K562 (cell line): ENCODE results near the gene PSMD8. TPM values are rescaled to one million over a fixed set of nuclear protein-coding genes. Genes with fewer than 3 reads are reported as not detected.

Source experiments
- ATAC-seq: fragments of 200-7000 bp; cut with Tn5 transposase; 3 replicates; pipeline ENCODE4 v1.9.1; 2020; ENCODE audit warnings: moderate library complexity
- BruUV-seq: library from RNA; stranded (reverse); fragments of 400-500 nt; replicated peaks from 2 replicates; lab custom pipeline; 2021; lab: Mats Ljungman, UMichigan
- CTCF ChIA-PET: fragments of 300-600 bp; formaldehyde crosslinking; extraction: SDS; loops from one replicate; lab custom pipeline; 2021; ENCODE audit warnings: low intra/inter-chr PET ratio; lab: Yijun Ruan, JAX
- POLR2A ChIA-PET: fragments of 300-600, 350-650 bp; sonication (Branson Sonifier 250); formaldehyde crosslinking; extraction: SDS; loops from one replicate; lab custom pipeline; 2021; ENCODE audit warnings: antibody characterized with exemption, inconsistent platforms; lab: Yijun Ruan, JAX
- DNase-seq, 4 experiments: peaks; one replicate each; pipeline versions ENCODE4 v3.0.0 to v3.0.0-alpha.2; 2011 to 2018; ENCODE audit warnings: low spot score in 3 of 4, mixed read lengths in 3 of 4; ENCODE audit errors: extremely low read depth in 1 of 4
- FAIRE-seq: peaks from 2 replicates; lab custom pipeline; 2011; peaks lifted over from hg19 to GRCh38; lab: Jason Lieb, UNC
- H2AFZ ChIP-seq: 2 replicates; pipeline ENCODE4 v1.6.0; 2011; ENCODE audit warnings: low read depth, low read length, control low read depth, inconsistent platforms
- H3K27ac ChIP-seq: fragments of 200-600 bp; 3 replicates; pipeline ENCODE4 v1.8.0; 2011; ENCODE audit warnings: low read depth, mild to moderate bottlenecking, control low read depth, inconsistent platforms, low read length, moderate library complexity, mixed read lengths; ENCODE audit errors: extremely low read depth
- H3K27me3 ChIP-seq, 2 experiments: fragments of 300-600 bp in 1 of 2; 2 replicates in 1 of 2; 3 replicates in 1 of 2; pipeline versions ENCODE4 v1.6.0 to v1.8.0; 2011; ENCODE audit warnings: inconsistent platforms in 2 of 2, low read length in 2 of 2, mild to moderate bottlenecking in 1 of 2, mixed read lengths in 1 of 2, moderate library complexity in 1 of 2; ENCODE audit not compliant: control insufficient read depth in 2 of 2, insufficient read depth in 2 of 2
- H3K36me3 ChIP-seq: fragments of 300-600 bp; 3 replicates; pipeline ENCODE4 v1.8.0; 2011; ENCODE audit warnings: mild to moderate bottlenecking, low read length, inconsistent platforms; ENCODE audit not compliant: control insufficient read depth, insufficient read depth
- H3K4me1 ChIP-seq, 2 experiments: fragments of 200-600 bp in 1 of 2; replicated peaks in 1 of 2; 2 replicates in 1 of 2; 3 replicates in 1 of 2; pipeline versions ENCODE4 v1.5.1 to v1.8.0; 2011; ENCODE audit warnings: inconsistent platforms in 2 of 2, low read length in 2 of 2, mild to moderate bottlenecking in 1 of 2, mixed read lengths in 1 of 2, moderate library complexity in 1 of 2; ENCODE audit not compliant: control insufficient read depth in 2 of 2, insufficient read depth in 2 of 2
- H3K4me2 ChIP-seq: 2 replicates; pipeline ENCODE4 v1.6.1; 2011; ENCODE audit warnings: low read length, control low read depth, inconsistent platforms, mixed read lengths; ENCODE audit not compliant: insufficient read depth
- H3K4me3 ChIP-seq: fragments of 200-600 bp; sonication (generic), shearing (Covaris generic); 2 replicates; pipeline ENCODE4 v1.5.1; 2016; ENCODE audit warnings: control low read depth, inconsistent platforms
- H3K79me2 ChIP-seq: fragments of 200-600 bp; 3 replicates; pipeline ENCODE4 v1.8.0; 2011; ENCODE audit warnings: low read length, inconsistent platforms; ENCODE audit not compliant: control insufficient read depth, insufficient read depth
- H3K9ac ChIP-seq, 2 experiments: 2 replicates each; pipeline versions ENCODE4 v1.6.0 to v1.6.1; 2011; ENCODE audit warnings: low read depth in 2 of 2, low read length in 2 of 2, control low read depth in 1 of 2, inconsistent platforms in 1 of 2, mild to moderate bottlenecking in 1 of 2, mixed read lengths in 1 of 2; ENCODE audit not compliant: insufficient read depth in 1 of 2
- H3K9me1 ChIP-seq: one replicate; pipeline ENCODE4 v1.6.0; 2011; ENCODE audit warnings: inconsistent platforms, mild to moderate bottlenecking, low read length, moderate library complexity; ENCODE audit not compliant: control insufficient read depth, insufficient read depth
- H3K9me3 ChIP-seq: replicated peaks from 2 replicates; pipeline ENCODE4 v1.5.1; 2011; ENCODE audit warnings: low read depth, low read length, inconsistent platforms; ENCODE audit not compliant: control insufficient read depth, insufficient read depth
- H4K20me1 ChIP-seq: replicated peaks from 2 replicates; pipeline ENCODE4 v1.6.1; 2011; ENCODE audit warnings: low read length, inconsistent platforms, mixed read lengths; ENCODE audit not compliant: control insufficient read depth, insufficient read depth
- DPF2 ChIP-seq: fragments of 450-650 bp; IDR thresholded peaks from 2 replicates; pipeline ENCODE4 v1.6.1; 2016
- GABPB1 ChIP-seq: sonication (generic); formaldehyde crosslinking; IDR thresholded peaks from 2 replicates; pipeline ENCODE4 v1.8.0; 2022; ENCODE audit warnings: mild to moderate bottlenecking, missing genetic modification reagents
- JUNB ChIP-seq: fragments of 450-650 bp; formaldehyde crosslinking; conservative IDR thresholded peaks from 2 replicates; pipeline ENCODE4 v1.4.0; 2020; ENCODE audit warnings: mild to moderate bottlenecking
- KDM4B ChIP-seq, 2 experiments: fragments of 450-650 bp in 1 of 2; sonication (generic) in 1 of 2; IDR thresholded peaks; 2 replicates each; pipeline ENCODE4 v1.6.1; 2016 to 2017; ENCODE audit warnings: borderline replicate concordance in 2 of 2, antibody characterized with exemption in 1 of 2, low read depth in 1 of 2, mild to moderate bottlenecking in 1 of 2
- POLR2H ChIP-seq: IDR thresholded peaks from 2 replicates; pipeline ENCODE4 v1.6.1; 2016; ENCODE audit warnings: missing genetic modification characterization, low read depth, mild to moderate bottlenecking, control low read depth, missing compliant biosample characterization, moderate library complexity
- RFX7 ChIP-seq: fragments of 250-450 bp; sonication (Bioruptor Pico); IDR thresholded peaks from 2 replicates; pipeline ENCODE4 v1.5.1; 2021; ENCODE audit warnings: mild to moderate bottlenecking
- RUNX1 ChIP-seq: sonication (generic); IDR thresholded peaks from 2 replicates; pipeline ENCODE4 v1.6.1; 2016; ENCODE audit warnings: antibody characterized with exemption, low read depth
- SIN3B ChIP-seq: fragments of 450-650 bp; IDR thresholded peaks from 2 replicates; pipeline ENCODE4 v1.6.1; 2017; ENCODE audit warnings: low read depth, mild to moderate bottlenecking, moderate library complexity
- SRSF9 ChIP-seq: fragments of 200-400 bp; formaldehyde crosslinking; IDR thresholded peaks from 2 replicates; pipeline ENCODE4 v1.6.1; 2017; ENCODE audit warnings: low read depth, low read length, borderline replicate concordance
- WHSC1 ChIP-seq: IDR thresholded peaks from one replicate; pipeline ENCODE4 v1.6.1; 2012; ENCODE audit warnings: low read length, control low read depth, inconsistent platforms
- ZFX ChIP-seq: sonication (generic); formaldehyde crosslinking; IDR thresholded peaks from 2 replicates; pipeline ENCODE4 v1.8.0; 2022; ENCODE audit warnings: mild to moderate bottlenecking, missing genetic modification reagents, moderate library complexity
- ZNF695 ChIP-seq: fragments of 450-650 bp; formaldehyde crosslinking; IDR thresholded peaks from 2 replicates; pipeline ENCODE4 v1.4.0; 2020; ENCODE audit warnings: mild to moderate bottlenecking, moderate library complexity
- ZNF764 ChIP-seq: fragments of 250-450 bp; sonication (Bioruptor Pico); IDR thresholded peaks from 2 replicates; pipeline ENCODE4 v1.4.0; 2020; ENCODE audit warnings: low read depth, mild to moderate bottlenecking, moderate library complexity
- WGBS: fragments of 100-300 bp; shearing (Covaris generic); methylation state at CpG from one replicate; pipeline ENCODE4 v1.1.6; 2016; ENCODE audit warnings: low coverage, mixed read lengths; ENCODE audit not compliant: insufficient coverage; ENCODE audit errors: missing lambda C conversion rate; 5-methylcytosine and 5-hydroxymethylcytosine counted together
- in situ Hi-C: fragments of 300-500 bp; cut with MboI; formaldehyde crosslinking; loops from 4 replicates; pipeline ENCODE4 v1.15.0; 2018; ENCODE audit warnings: inconsistent platforms, mixed read lengths
- intact Hi-C: fragments of 100-400 bp; cut with micrococcal nuclease; formaldehyde crosslinking; loops from 2 replicates; pipeline ENCODE4 v1.14.2; 2022
- polyA plus RNA-seq, 8 experiments: library from polyadenylated mRNA; depleted of rRNA in 4 of 8; stranded (reverse) in 5 of 8; unstranded in 3 of 8; fragments of >200 nt; fragmentation: Nextera tagmentation in 2 of 8; fragmentation: Illumina TruSeq in 1 of 8; extraction: Ambion mirVana in 2 of 8; extraction: Trizol in 1 of 8; gene quantifications; 2 replicates each; pipeline versions ENCODE4 v1.2.1 to v1.2.3, GENCODE V29; 2011 to 2014; ENCODE audit warnings: inconsistent platforms in 1 of 8, missing spikeins in 1 of 8
- total RNA-seq, 7 experiments: library from RNA; depleted of rRNA in 6 of 7; stranded (reverse); fragments of >200 nt in 6 of 7; fragmentation: Illumina TruSeq in 2 of 7; extraction: Trizol in 2 of 7; gene quantifications; 2 replicates each; pipeline versions ENCODE4 v1.2.1 to v1.2.3, GENCODE V29; 2011 to 2021; ENCODE audit warnings: low replicate concordance in 1 of 7

PSMD8 gene
- total and polyA plus RNA-seq, 9 of the 15 experiments (the other 6 are each of a cell fraction or from before 2014, with no cell fraction given) = 130 to 583 (median 315) TPM

- ATAC-seq (peak; percentile 25), FAIRE-seq (no peak), DNase-seq (no peak)
- ChIA-PET POLR2A (interaction anchor here (0.6 to 3.3 kb wide), 3 partner anchors 8 to 26 kb away, joined by 3 to 30 read pairs (median 4); partner anchors contain the start of gene FAM98C), CTCF (no interaction called here)
- Histone ChIP-seq H3K36me3 (peaks cover 7% of the 10 kb centered on the region; the same call in 2 of the 3 replicates), H3K9me3 (no peaks in the 10 kb centered on the region), H3K9me1 (peaks cover 2% of the 10 kb centered on the region), H2AFZ (peak overlapping the region; percentile 28), H3K9ac (peak overlapping the region; percentile 0 to 89; a peak in 3 of 4 replicates), H3K4me1 (peaks cover 40 to 54% of the 10 kb centered on the region in 2 experiments), H4K20me1 (no peaks in the 10 kb centered on the region), H3K79me2 (no peaks in the 10 kb centered on the region), H3K4me2 (peak overlapping the region; percentile 70), H3K4me3 (no peak overlapping the region), H3K27me3 (no peaks in the 10 kb centered on the region), H3K27ac (peak overlapping the region; percentile 29)
- 31% methylated on average over 8 of the region's 8 CpGs for WGBS
- TF ChIP-seq RUNX1 (no peak), RFX7 (CRISPR knock-in tag) (no peak), DPF2 (no peak), WHSC1 (no peak), JUNB (CRISPR knock-in tag) (no peak), KDM4B (IDR thresholded peaks at IDR 0.05; ENCODE audit: borderline replicate concordance in 2 of 2, low read depth in 1 of 2) (no peak), SRSF9 (no peak), ZNF764 (CRISPR knock-in tag) (no peak), GABPB1 (CRISPR knock-in tag) (0 out of 2 replicates have a peak, but pooled peaks have one; percentile 1), ZFX (CRISPR knock-in tag) (0 out of 2 replicates have a peak, but pooled peaks have one; percentile 1), SIN3B (no peak), ZNF695 (no peak), POLR2H (no peak)
- in situ Hi-C loops = no loop called here
- intact Hi-C loops = loop anchor here (5.0 kb wide), 1 partner anchor 95 kb away; no protein-coding TSS in a partner anchor
- no TSS peak for BruUV-seq
Measured at GRCh38 chr19:38412491-38412890, 38.1 kb downstream of the PSMD8 start.
